Neural cell (in vitro differentiated cells): Measurements from ENCODE around the gene ZNF346.

Experiments
- CTCF ChIP-seq: fragments of 450-650 bp; IDR thresholded peaks from 2 replicates; pipeline ENCODE4 v1.5.1; 2014; ENCODE audit warnings: antibody characterized with exemption, mild to moderate bottlenecking, moderate library complexity; ENCODE audit not compliant: poor library complexity, severe bottlenecking
- EP300 ChIP-seq: fragments of 450-650 bp; conservative IDR thresholded peaks from 2 replicates; pipeline ENCODE4 v1.6.1; 2014; ENCODE audit warnings: antibody characterized with exemption, mild to moderate bottlenecking, moderate library complexity; ENCODE audit not compliant: poor library complexity, severe bottlenecking
- EZH2 ChIP-seq: fragments of 200-600, 300-800 bp; shearing (Covaris generic), sonication (generic); IDR thresholded peaks from 2 replicates; pipeline ENCODE4 v1.6.1; 2014; ENCODE audit warnings: antibody characterized with exemption, low read length, borderline replicate concordance, mild to moderate bottlenecking; ENCODE audit not compliant: insufficient read depth, poor library complexity, severe bottlenecking
- MXI1 ChIP-seq: fragments of 450-650 bp; conservative IDR thresholded peaks from 2 replicates; pipeline ENCODE4 v1.6.1; 2014; ENCODE audit warnings: antibody characterized with exemption, mild to moderate bottlenecking; ENCODE audit not compliant: poor library complexity, severe bottlenecking
- POLR2AphosphoS5 ChIP-seq: IDR thresholded peaks from 2 replicates; pipeline ENCODE4 v1.6.1; 2012
- RAD21 ChIP-seq: fragments of 450-650 bp; conservative IDR thresholded peaks from 2 replicates; pipeline ENCODE4 v1.6.1; 2014; ENCODE audit warnings: antibody characterized with exemption, mild to moderate bottlenecking, moderate library complexity
- REST ChIP-seq: IDR thresholded peaks from 2 replicates; pipeline ENCODE4 v1.6.1; 2012; ENCODE audit warnings: borderline replicate concordance
- TAF1 ChIP-seq: IDR thresholded peaks from 2 replicates; pipeline ENCODE4 v1.6.1; 2012; ENCODE audit warnings: low read depth

DNA sequence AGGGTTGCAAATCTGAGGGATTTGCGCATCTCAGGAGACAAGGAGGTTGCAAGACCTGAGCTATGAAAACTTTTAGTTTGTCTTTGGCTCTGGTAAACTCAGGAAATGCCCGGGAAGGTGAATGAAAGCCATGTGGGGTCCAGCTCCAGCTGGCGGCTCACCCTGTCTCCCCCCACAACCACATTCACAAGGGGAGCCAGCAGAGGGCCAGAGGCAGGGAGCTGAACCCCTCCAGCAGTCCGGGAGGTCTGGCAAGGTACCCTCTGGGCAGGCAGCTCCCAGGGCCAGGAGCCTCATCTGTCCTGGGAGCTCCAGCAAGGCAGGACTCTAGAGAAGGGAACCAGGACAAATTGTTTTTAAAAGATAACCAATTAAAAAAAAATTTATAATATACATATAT lies 61.7 kb downstream of the ZNF346 start:
- no peak for TF ChIP-seq CTCF
- TF ChIP-seq TAF1: no peak
- no peak for TF ChIP-seq REST
- TF ChIP-seq EZH2: no peak
- no peak for TF ChIP-seq POLR2AphosphoS5
- no peak for TF ChIP-seq RAD21
- TF ChIP-seq MXI1: no peak
- no peak for TF ChIP-seq EP300
